Esophagus squamous epithelium (tissue), 4 donors: ENCODE data around the gene NTN5.

Experiments used
- POLR2A ChIP-seq, 4 donors: fragments of 450-650 bp; IDR thresholded peaks; one replicate each; pipeline ENCODE4 v1.6.1; 2017; ENCODE audit warnings: antibody characterized with exemption in 4 of 4, mild to moderate bottlenecking in 4 of 4, moderate library complexity in 3 of 4
- TF ChIP-seq, protein P1 (sequence below), 6 experiments: fragments of 450-650 bp in 4 of 6; fragments of 200-600 bp in 2 of 6; sonication (generic) in 2 of 6; IDR thresholded peaks; one replicate each; pipeline ENCODE4 v1.5.1; 2016 to 2019; ENCODE audit warnings: antibody characterized with exemption in 6 of 6, mild to moderate bottlenecking in 4 of 6, moderate library complexity in 4 of 6

DNA sequence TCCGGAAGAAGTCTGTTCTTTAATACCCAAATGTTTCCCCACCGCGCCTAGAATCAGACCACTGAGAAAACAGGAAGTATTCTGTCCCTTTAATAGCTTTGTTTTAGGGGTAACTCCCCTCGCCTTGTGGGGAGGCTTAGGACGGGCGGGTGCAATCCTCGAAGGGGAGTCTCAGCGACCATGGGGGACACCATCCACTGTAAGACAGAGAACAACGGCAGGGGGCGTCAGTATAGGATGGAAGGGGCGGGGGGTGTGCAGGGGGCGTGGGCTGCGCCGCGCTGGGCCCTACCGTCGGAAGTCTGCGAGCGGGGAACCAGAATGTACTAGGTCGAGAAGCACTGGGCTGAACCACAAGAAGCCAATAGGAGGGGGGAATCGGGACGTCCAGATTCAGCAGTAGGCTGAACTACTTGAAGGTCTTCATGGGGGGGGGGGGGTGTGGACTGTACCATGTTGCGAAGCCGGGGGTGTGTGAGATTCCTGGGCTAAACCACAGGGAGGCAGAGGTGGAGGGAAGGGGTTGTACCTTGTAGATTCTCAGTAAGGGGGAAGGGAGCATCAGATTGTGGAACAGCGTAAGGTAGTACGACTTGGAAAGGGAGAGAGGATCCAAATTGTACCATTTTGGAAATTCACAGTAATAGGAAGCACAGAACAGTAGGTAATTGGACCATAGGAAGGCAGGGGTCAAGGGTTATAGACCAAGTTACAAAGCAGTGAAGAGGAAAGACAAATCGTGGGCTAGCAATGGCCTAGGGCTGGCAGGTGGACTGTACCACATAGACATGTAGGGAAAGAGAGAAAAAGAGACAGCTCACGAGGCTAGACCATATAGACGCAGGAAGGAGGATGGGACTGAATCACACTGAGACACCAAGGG is 34.6 kb downstream of the NTN5 start:
- peak in 1 of 4 donors; percentile 39 for TF ChIP-seq POLR2A (IDR thresholded peaks at IDR 0.05)
- TF ChIP-seq, protein P1, sequence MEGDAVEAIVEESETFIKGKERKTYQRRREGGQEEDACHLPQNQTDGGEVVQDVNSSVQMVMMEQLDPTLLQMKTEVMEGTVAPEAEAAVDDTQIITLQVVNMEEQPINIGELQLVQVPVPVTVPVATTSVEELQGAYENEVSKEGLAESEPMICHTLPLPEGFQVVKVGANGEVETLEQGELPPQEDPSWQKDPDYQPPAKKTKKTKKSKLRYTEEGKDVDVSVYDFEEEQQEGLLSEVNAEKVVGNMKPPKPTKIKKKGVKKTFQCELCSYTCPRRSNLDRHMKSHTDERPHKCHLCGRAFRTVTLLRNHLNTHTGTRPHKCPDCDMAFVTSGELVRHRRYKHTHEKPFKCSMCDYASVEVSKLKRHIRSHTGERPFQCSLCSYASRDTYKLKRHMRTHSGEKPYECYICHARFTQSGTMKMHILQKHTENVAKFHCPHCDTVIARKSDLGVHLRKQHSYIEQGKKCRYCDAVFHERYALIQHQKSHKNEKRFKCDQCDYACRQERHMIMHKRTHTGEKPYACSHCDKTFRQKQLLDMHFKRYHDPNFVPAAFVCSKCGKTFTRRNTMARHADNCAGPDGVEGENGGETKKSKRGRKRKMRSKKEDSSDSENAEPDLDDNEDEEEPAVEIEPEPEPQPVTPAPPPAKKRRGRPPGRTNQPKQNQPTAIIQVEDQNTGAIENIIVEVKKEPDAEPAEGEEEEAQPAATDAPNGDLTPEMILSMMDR (IDR thresholded peaks at IDR 0.05), result peak in 3 of 6 experiments; percentile 3 to 10 (median 3)
